Measurements from ENCODE around the gene SCNN1A. TPM values are rescaled to one million over a fixed set of nuclear protein-coding genes. Genes with fewer than 3 reads are reported as not detected.
A peak's percentile ranks its signal among the peaks of the same experiment; 100 is the strongest.

SCNN1A gene
- total and polyA plus RNA-seq, 9 donors, result 1.2 to 141 (median 10.8) TPM

DNA sequence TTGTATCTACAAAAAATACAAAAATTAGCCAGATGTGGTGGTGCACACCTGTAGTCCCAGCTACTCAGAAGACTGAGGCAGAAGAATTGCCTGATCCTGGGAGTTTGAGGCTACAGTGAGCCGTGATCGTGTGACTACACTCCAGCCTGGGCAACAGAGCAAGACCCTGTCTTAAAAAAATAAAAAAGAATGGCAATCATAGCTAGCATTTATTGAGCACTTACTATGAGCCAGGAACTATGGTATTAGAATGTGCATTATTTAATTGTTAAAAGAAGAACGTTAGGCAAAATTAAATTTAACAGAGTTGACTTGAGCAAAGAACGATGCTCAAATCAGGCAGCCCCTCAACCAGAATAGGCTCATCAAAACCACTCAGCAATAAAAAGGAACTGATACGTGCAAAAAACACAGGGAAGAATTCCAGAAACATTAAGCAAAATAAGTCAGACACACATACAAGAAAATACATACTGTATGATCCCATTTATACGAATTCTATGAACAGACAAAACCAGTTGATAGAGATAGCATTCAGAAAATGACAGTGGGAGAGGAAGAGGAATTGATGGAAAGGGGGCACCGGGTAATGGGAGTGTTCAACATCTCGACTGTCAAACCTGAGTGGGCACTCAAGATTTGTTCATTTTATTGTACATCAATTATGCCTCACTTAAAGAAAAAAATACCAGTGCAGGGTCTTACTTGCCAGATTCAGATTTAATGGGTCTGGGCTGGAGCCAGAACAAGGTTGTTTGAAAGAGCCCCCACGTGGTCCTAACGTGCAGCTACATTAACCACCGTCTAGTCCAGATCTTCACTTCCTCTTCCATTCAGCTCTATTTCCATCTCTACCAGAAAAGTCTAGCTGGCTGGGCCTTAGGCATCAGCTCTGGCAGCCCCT is 8.0 kb downstream of the SCNN1A start:
- intact Hi-C loops (cut with DNase I), result no loop called here
- Histone ChIP-seq H3K27ac (no peak overlapping the region), H3K4me3 (no peak overlapping the region), H3K4me1 (ENCODE audit: insufficient read depth) (peaks cover 4% of the 10 kb centered on the region), H3K36me3 (no peaks in the 10 kb centered on the region), H3K9me3 (no peaks in the 10 kb centered on the region), H3K27me3 (no peaks in the 10 kb centered on the region)
- TF ChIP-seq, protein P1, sequence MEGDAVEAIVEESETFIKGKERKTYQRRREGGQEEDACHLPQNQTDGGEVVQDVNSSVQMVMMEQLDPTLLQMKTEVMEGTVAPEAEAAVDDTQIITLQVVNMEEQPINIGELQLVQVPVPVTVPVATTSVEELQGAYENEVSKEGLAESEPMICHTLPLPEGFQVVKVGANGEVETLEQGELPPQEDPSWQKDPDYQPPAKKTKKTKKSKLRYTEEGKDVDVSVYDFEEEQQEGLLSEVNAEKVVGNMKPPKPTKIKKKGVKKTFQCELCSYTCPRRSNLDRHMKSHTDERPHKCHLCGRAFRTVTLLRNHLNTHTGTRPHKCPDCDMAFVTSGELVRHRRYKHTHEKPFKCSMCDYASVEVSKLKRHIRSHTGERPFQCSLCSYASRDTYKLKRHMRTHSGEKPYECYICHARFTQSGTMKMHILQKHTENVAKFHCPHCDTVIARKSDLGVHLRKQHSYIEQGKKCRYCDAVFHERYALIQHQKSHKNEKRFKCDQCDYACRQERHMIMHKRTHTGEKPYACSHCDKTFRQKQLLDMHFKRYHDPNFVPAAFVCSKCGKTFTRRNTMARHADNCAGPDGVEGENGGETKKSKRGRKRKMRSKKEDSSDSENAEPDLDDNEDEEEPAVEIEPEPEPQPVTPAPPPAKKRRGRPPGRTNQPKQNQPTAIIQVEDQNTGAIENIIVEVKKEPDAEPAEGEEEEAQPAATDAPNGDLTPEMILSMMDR (IDR thresholded peaks at IDR 0.05), result no peak
- 53 to 54% (median 54%) methylated on average over 11 of the region's 11 CpGs for WGBS, 3 donors
- DNase-seq, result no peak

DNA sequence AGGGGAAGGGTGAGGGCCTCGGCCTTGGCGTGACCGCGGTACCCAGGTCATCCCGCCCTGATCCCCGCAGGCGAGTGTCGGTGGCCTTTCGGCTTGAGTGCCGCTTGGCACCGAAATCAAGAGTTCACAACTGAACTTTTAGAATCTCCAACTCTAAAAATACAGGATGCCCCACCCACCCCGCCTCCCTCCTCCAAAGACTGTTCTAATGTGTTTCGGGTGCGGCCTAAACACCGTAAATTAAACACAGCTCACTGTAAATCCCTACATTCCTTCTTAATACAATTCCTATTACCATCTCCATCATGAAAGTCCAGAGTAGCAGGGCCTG is 11.4 kb downstream of the SCNN1A start:
- intact Hi-C loops (cut with DNase I), result no loop called here
- Histone ChIP-seq H3K36me3 (no peaks in the 10 kb centered on the region), H3K9me3 (no peaks in the 10 kb centered on the region), H3K4me1 (ENCODE audit: insufficient read depth) (no peaks in the 10 kb centered on the region), H3K27me3 (no peaks in the 10 kb centered on the region), H3K4me3 (peak overlapping the region; percentile 52), H3K27ac (peak overlapping the region; percentile 32 to 61)
- 44 to 53% (median 51%) methylated on average over 15 of the region's 15 CpGs for WGBS, 3 donors
- peak in 1 of 5 donors; percentile 46 for DNase-seq
- TF ChIP-seq POLR2A (IDR thresholded peaks at IDR 0.05) (no peak), EP300 (IDR thresholded peaks at IDR 0.05) (no peak)
- TF ChIP-seq, protein P1 (IDR thresholded peaks at IDR 0.05), result no peak

DNA sequence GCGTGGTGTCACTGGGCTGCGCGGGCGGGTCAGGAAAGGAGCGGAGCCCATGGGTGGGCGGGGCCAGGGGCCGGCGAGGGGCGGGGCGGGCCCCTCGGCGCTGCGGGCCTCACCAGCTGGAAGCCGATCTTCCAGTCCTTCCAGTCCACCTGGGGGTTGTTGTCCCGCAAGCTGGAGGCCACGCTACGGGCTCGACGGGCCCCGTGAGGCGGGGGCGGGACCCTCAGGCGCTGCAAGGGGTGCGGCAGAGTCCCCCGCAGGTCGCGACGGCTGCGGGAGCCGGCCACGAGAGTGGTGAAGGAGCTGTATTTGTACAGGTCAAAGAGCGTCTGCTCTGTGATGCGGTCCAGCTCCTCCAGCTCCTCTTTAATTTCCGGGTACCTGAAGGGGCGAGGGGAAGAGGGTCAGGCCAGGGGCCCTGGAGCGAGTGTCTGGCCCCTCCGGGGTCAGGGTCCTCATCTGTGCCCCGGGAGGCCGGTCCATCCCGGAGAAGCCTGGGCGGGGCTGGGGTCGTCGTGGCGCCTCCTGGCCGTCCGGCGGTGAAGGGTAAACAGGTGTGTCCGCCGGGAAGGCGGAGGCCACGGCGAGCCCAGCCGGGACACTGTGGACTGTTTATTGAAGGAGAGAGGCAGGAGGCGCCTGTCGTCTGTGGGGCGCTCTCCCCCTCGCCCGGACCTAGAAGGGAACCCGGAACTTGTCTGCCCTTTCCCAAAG is 11.9 kb downstream of the SCNN1A start:
- Histone ChIP-seq H3K4me1 (ENCODE audit: insufficient read depth) (no peaks in the 10 kb centered on the region), H3K9me3 (no peaks in the 10 kb centered on the region), H3K27me3 (no peaks in the 10 kb centered on the region), H3K27ac (peak overlapping the region; percentile 32 to 61), H3K4me3 (peak overlapping the region; percentile 52), H3K36me3 (no peaks in the 10 kb centered on the region)
- peak; percentile 73 to 82 (median 77) for DNase-seq
- peak; percentile 37 for TF ChIP-seq POLR2A (IDR thresholded peaks at IDR 0.05)
- TF ChIP-seq EP300 (IDR thresholded peaks at IDR 0.05), result no peak
- TF ChIP-seq, protein P1 (IDR thresholded peaks at IDR 0.05), result peak in 1 of 3 donors; percentile 10
- intact Hi-C loops (cut with DNase I), result no loop called here
- 5 to 6% (median 5%) methylated on average over 50 to 59 of the region's 59 CpGs for WGBS, 3 donors

DNA sequence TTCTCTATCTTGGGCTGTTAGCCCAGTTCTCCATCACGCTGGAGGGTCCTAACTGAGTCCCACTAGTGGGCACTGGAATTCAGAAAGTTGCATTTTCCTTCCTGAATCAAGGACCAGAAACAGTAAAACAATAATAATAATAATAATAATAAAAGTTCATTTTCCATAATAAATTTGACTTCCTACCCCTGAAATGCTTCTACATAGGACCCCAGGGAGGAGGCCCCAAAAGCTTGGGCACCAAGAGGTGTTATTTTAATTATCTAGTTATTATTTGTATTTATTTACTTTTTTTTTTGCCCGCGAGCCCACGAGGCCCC is 12.4 kb downstream of the SCNN1A start:
- WGBS, 3 donors, result 14 to 16% (median 15%) methylated on average over 4 of the region's 4 CpGs
- TF ChIP-seq, protein P1 (IDR thresholded peaks at IDR 0.05), result no peak
- no peak for TF ChIP-seq POLR2A (IDR thresholded peaks at IDR 0.05)
- no peak for TF ChIP-seq EP300 (IDR thresholded peaks at IDR 0.05)
- no peak for DNase-seq
- Histone ChIP-seq H3K27me3 (no peaks in the 10 kb centered on the region), H3K4me1 (ENCODE audit: insufficient read depth) (no peaks in the 10 kb centered on the region), H3K36me3 (no peaks in the 10 kb centered on the region), H3K9me3 (no peaks in the 10 kb centered on the region), H3K27ac (no peak overlapping the region), H3K4me3 (peak overlapping the region; percentile 52)
- intact Hi-C loops (cut with DNase I), result no loop called here

All from ovary (tissue), 9 donors.